Progenitor cell of endocrine pancreas (in vitro differentiated cells): ENCODE data around the gene KRT36. TPM values are rescaled to one million over a fixed set of nuclear protein-coding genes. Genes with fewer than 3 reads are reported as not detected.

Experiments used
- DNase-seq: peaks from one replicate; pipeline ENCODE4 v3.0.0; 2021; ENCODE audit warnings: low spot score; ENCODE audit not compliant: unreplicated experiment
- H3K27ac Mint-ChIP-seq: 2 replicates; pipeline ENCODE4 v1.8.0; 2021; ENCODE audit warnings: mild to moderate bottlenecking, moderate library complexity, mixed read lengths
- H3K27me3 Mint-ChIP-seq: 2 replicates; pipeline ENCODE4 v1.8.0; 2021; ENCODE audit warnings: mixed read lengths
- H3K36me3 Mint-ChIP-seq: 2 replicates; pipeline ENCODE4 v1.8.0; 2022; ENCODE audit warnings: mixed read lengths; ENCODE audit not compliant: insufficient read depth
- H3K4me1 Mint-ChIP-seq: 2 replicates; pipeline ENCODE4 v1.8.0; 2021; ENCODE audit warnings: low read depth, mixed read lengths
- H3K4me3 Mint-ChIP-seq: 2 replicates; pipeline ENCODE4 v1.8.0; 2021; ENCODE audit warnings: low read depth, mild to moderate bottlenecking, moderate library complexity, mixed read lengths
- H3K9me3 Mint-ChIP-seq: 2 replicates; pipeline ENCODE4 v1.8.0; 2021; ENCODE audit warnings: low read depth, mixed read lengths
- CTCF ChIP-seq: fragments of 200-600 bp; sonication (generic); IDR thresholded peaks from one replicate; pipeline ENCODE4 v1.5.0; 2021; ENCODE audit warnings: antibody characterized with exemption, mild to moderate bottlenecking; ENCODE audit not compliant: unreplicated experiment
- long read RNA-seq: library from polyadenylated mRNA; unstranded; transcript quantifications from one replicate; pipeline ENCODE4 v2.0.0, GENCODE V29; 2020
- total RNA-seq: library from RNA; stranded (reverse); gene quantifications from 2 replicates; pipeline ENCODE4 v1.2.1, GENCODE V29; 2021

The KRT36 gene
- not detected in 2 replicates for total RNA-seq
- long read RNA-seq, result 0 reads

DNA sequence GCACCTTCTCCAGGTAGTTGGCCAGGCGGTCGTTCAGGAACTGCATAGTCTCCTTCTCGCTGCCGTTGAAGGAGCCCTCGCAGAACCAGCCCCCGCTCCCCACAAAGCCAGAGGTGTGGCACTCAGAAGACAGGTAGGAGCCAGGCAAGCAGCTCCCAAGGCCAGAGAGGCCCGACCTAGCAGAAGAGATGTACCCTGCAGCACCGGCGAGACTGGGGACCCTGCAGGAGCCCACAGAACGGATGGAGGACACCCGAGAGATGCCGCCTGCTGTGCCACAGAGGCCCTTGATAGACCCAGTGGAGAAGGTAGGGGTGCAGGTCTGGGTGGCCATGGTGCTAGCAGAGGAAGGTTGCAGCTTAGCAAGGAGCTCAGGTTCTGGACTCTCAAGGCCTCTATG lies at the start of gene KRT36:
TSS of gene KRT36 (minus strand) at position 380 of the 400 bp plus-strand sequence. CDS start at position 334, 46 bp downstream.
- peaks cover 2% of the 10 kb centered on the region for H3K4me1 Mint-ChIP-seq
- no peaks in the 10 kb centered on the region for H3K9me3 Mint-ChIP-seq
- peaks cover 44% of the 10 kb centered on the region for H3K27me3 Mint-ChIP-seq
- no peaks in the 10 kb centered on the region for H3K36me3 Mint-ChIP-seq
- no peak within 1 kb of the TSS for H3K27ac Mint-ChIP-seq
- TF ChIP-seq CTCF, result no peak
- H3K4me3 Mint-ChIP-seq, result no peak within 1 kb of the TSS
- DNase-seq, result no peak

DNA sequence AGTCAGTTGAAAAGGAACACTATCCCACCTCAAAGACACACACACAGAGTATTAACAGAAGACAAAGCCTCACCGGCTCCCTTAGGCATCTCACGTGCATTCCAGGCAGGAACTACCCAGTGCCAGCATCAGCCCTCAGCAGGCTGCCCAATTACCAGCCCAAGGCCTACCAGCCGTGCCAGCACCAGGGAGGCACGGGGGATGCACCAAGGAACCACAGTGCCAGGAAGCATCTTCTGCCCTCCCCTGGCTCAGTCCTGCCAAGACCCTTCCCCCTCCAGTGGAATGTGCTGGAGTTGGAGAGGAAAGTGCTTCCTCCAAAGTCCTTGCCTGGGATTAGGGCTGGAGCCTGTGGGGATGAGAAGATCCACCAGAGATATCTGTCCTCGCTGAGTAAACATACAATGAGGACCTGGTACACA lies 49.4 kb upstream of the KRT36 start:
- H3K27me3 Mint-ChIP-seq, result no peaks in the 10 kb centered on the region
- no peak for TF ChIP-seq CTCF
- no peak for DNase-seq
- H3K36me3 Mint-ChIP-seq, result no peaks in the 10 kb centered on the region
- peaks cover 46% of the 10 kb centered on the region for H3K4me1 Mint-ChIP-seq
- no peak overlapping the region for H3K4me3 Mint-ChIP-seq
- no peaks in the 10 kb centered on the region for H3K9me3 Mint-ChIP-seq
- no peak overlapping the region for H3K27ac Mint-ChIP-seq

DNA sequence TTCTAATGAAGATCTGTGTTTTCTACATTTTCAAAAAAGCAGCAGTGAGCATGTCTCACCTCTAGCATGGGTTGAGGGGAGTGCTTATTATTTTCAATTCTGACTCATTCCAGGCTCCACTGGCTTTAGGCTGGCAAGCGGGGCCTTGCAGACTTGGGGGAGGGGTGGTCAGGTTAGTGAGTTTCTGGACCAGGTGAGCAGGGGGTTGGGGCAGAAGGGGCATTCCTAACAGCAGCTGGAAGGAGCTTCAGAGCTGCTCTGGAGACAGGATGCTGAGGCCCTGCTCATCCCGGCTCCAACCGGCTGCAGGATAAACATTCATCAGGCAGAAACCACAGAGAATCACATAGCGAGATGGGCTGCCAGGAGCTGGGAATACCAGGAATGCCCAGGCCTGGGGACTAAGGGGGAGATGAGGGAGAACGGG lies 48.9 kb upstream of the KRT36 start:
- TF ChIP-seq CTCF, result no peak
- Mint-ChIP-seq H3K36me3 (no peaks in the 10 kb centered on the region), H3K27me3 (no peaks in the 10 kb centered on the region), H3K27ac (no peak overlapping the region), H3K9me3 (no peaks in the 10 kb centered on the region), H3K4me1 (peaks cover 46% of the 10 kb centered on the region), H3K4me3 (no peak overlapping the region)
- DNase-seq, result no peak

DNA sequence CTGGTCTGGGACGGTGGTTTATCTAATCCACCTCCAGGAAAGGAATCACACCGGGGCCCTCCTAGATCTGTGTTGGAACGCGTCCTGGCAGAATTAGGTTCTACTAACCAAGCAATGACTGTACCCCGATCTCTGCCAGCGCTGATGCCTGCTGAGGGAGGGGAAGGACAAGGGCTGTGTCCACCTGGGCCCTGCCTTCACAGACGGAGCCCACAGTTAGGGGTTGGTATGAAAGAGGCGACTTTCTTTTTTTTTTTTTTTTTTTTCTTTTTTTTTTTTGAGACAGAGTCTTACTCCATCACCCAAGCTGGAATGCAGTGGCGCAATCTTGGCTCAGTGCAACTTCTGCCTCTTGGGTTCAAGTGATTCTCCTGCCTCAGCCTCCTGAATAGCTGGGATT lies 48.3 kb upstream of the KRT36 start:
- Mint-ChIP-seq H3K27me3 (no peaks in the 10 kb centered on the region), H3K4me3 (no peak overlapping the region), H3K4me1 (peaks cover 46% of the 10 kb centered on the region), H3K27ac (no peak overlapping the region), H3K9me3 (no peaks in the 10 kb centered on the region), H3K36me3 (no peaks in the 10 kb centered on the region)
- no peak for TF ChIP-seq CTCF
- no peak for DNase-seq

- no peak overlapping the region for H3K4me3 Mint-ChIP-seq
- TF ChIP-seq CTCF, result no peak
- H3K9me3 Mint-ChIP-seq, result no peaks in the 10 kb centered on the region
- H3K27me3 Mint-ChIP-seq, result no peaks in the 10 kb centered on the region
- DNase-seq, result no peak
- peaks cover 46% of the 10 kb centered on the region for H3K4me1 Mint-ChIP-seq
- H3K27ac Mint-ChIP-seq, result peak overlapping the region; percentile 82
- no peaks in the 10 kb centered on the region for H3K36me3 Mint-ChIP-seq
Measured at GRCh38 chr17:41537614-41537954, 47.9 kb upstream of the KRT36 start.
